ENCODE data around the gene GATAD2A.

Gene GATAD2A

GRCh38 chr19:19482809-19483596 is 77.5 kb downstream of the GATAD2A start:
- TF ChIP-seq CTCF (IDR thresholded peaks at IDR 0.05), result no peak

GRCh38 chr19:19485161-19485997 is 79.9 kb downstream of the GATAD2A start:
- TF ChIP-seq CTCF (IDR thresholded peaks at IDR 0.05), result no peak

- TF ChIP-seq CTCF (IDR thresholded peaks at IDR 0.05), result no peak
Observed at GRCh38 chr19:19485998-19486290, 80.5 kb downstream of the GATAD2A start.

- TF ChIP-seq CTCF (IDR thresholded peaks at IDR 0.05), result no peak
Observed at GRCh38 chr19:19486343-19487076, 81.0 kb downstream of the GATAD2A start.

GRCh38 chr19:19487077-19487949 is 81.8 kb downstream of the GATAD2A start:
- no peak for TF ChIP-seq CTCF (IDR thresholded peaks at IDR 0.05)

GRCh38 chr19:19487950-19488874 is 82.7 kb downstream of the GATAD2A start:
- TF ChIP-seq CTCF (IDR thresholded peaks at IDR 0.05), result no peak

All from LNCAP (cell line).